ENCODE results near the gene BAAT.

DNA sequence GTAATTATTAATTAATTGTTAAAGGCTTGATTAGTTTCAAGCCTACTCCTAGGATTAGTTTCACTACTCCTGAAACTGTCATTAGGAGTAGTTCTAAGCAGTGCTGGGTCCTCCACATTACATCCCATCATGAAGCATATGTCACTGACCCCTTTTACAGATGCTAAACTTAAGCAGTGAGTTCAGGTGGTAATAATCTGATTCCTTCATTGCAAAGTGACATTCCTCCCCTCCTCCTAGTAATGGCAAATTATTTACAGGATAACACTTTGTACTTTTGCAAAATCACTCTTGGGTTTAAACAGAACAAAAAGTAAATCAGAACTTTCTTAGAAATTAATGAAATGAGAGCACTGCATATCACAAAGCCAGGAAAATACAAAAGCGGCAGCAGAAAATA lies 52.4 kb downstream of the BAAT start:
- TF ChIP-seq, protein P1, sequence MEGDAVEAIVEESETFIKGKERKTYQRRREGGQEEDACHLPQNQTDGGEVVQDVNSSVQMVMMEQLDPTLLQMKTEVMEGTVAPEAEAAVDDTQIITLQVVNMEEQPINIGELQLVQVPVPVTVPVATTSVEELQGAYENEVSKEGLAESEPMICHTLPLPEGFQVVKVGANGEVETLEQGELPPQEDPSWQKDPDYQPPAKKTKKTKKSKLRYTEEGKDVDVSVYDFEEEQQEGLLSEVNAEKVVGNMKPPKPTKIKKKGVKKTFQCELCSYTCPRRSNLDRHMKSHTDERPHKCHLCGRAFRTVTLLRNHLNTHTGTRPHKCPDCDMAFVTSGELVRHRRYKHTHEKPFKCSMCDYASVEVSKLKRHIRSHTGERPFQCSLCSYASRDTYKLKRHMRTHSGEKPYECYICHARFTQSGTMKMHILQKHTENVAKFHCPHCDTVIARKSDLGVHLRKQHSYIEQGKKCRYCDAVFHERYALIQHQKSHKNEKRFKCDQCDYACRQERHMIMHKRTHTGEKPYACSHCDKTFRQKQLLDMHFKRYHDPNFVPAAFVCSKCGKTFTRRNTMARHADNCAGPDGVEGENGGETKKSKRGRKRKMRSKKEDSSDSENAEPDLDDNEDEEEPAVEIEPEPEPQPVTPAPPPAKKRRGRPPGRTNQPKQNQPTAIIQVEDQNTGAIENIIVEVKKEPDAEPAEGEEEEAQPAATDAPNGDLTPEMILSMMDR (IDR thresholded peaks at IDR 0.05) = no peak
- no peak for TF ChIP-seq POLR2A (IDR thresholded peaks at IDR 0.05)

All from testis (tissue), 2 donors.